Fibroblast of the conjunctiva (primary cell): Measurements from ENCODE around the gene FOXN3.

Source experiments
- DNase-seq: peaks from one replicate; pipeline ENCODE4 v3.0.0-alpha.2; 2010; ENCODE audit warnings: low read depth

The FOXN3 gene, protein sequence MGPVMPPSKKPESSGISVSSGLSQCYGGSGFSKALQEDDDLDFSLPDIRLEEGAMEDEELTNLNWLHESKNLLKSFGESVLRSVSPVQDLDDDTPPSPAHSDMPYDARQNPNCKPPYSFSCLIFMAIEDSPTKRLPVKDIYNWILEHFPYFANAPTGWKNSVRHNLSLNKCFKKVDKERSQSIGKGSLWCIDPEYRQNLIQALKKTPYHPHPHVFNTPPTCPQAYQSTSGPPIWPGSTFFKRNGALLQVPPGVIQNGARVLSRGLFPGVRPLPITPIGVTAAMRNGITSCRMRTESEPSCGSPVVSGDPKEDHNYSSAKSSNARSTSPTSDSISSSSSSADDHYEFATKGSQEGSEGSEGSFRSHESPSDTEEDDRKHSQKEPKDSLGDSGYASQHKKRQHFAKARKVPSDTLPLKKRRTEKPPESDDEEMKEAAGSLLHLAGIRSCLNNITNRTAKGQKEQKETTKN

DNA sequence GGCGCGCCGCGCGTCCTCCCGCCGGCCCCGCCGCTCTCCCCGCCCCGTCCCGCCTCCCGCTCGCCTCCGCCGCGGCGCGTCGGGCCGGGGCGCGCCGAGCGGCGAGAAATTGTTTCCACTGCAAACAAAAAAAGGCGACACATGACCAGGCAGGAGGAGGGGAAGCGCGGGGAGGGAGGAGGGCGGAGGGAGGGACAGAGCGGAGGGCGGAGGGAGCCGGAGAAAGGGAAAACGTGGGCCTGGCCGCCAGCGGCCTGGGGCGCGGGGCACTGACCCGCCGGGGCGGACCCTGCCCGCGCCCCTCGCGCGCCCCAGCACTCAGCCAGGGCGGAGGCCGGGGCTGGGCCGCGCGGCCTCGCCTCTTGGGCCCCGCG lies at the start of gene FOXN3:
Gene FOXN3, minus strand, starts transcription at position 143 of the 374 bp plus-strand sequence. CDS start 4,757 bp downstream, outside the sequence.
- peak; percentile 77 for DNase-seq

DNA sequence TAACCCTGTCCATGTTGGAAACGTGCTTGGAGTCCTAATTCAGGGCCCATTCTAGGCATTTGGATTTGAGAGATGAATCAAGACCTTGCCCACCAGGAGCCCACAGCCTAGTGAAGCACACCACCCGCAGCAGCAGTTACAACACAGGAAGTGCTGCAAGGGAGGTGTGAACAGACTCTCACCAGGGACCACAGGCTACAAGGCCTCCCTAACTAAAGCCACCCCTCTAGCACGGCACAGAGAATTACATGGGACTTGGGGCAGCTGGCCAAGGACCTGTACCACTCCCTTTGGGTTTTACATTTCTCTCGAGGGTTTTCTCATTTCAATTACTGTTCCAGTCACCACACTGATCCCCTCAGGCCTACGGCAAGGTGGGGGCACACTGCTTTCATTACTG lies 49.5 kb upstream of the FOXN3 start:
- DNase-seq = no peak

DNA sequence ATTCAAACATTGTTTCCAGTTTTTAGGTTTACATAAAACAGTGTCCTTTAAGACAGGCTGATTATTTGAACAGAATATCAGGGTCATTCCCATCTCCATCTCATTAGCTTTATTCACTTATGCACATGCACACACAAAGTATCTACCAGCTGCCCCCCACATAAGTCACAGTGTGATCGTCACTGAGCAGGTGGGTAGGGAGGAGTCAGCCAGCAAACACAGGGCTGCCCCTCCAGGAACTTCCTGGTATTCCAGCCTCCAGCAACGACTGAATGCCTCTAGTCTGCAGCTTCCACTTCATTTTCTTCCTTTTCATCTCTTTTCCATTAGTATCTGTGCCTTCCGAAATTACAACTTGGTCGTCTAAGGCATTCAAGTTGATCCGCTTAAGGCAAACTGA lies 48.8 kb upstream of the FOXN3 start:
- no peak for DNase-seq

DNA sequence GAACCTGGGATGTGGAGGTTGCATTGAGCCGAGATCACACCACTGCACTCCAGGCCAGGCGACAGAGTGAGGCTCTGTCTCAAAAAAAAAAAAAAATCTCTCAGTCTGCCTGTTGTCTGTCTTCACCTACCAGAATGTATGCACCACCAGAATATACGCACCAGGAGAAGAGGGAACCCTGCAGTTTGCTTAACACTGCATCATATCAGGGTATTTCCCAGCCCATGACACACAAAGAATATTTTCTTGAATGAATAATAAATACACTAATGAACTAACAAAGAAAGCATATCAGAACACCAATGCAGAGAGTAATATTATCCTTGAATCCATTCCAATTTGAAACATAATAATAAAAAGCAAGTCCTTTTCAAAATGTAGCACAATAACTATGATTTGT lies 44.2 kb upstream of the FOXN3 start:
- DNase-seq = no peak

DNA sequence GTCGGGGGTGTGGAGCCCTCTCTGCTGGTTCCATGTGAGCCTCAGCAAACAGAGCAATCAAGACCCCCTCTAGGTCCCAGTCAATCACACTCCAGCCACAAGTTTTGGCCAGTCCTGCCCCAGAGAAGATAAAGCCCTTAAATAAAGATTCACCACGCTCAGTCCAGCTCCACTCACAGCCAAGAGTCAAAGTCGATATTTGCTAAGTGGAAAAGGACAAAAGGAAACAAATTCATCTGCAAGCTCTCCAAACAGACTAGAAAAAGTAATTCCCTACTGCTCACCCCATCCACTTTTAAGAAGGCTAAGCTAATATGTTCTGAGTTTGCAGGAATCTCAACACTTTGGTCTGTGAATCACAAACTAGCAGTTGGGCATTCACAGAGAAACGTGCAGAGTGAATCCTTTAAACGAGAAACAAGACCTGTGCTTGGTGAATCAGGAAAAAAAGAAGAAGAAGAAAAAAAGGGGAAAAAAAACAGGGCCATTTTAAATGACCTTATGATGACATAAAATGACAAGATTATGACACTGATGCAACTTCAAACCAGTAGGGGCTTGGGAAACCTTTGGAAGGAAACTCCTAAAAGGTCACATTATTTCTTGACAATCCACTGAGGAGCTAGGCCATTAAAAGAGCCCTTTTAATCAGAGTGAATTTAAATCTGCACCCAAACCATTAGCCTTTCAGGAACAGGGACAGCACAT lies 41.8 kb upstream of the FOXN3 start:
- no peak for DNase-seq

DNA sequence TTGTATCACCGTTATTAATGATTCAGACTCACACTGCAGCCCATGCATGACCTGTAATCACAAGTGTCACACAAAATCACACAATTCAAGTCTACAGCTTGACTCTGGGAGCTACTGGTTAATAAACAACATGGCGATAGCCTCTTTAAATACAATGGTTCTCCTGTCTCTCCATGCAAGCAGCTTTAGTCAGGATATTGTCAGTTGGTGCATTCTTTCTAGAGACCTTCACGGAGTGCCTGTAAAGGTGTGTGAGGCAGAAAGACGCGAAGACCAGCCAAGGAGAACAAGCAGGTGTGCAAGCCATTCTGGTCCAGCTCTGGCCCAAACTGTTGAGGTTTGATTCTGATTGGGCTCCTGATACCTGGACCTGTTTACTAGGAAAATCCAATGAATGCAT lies 40.0 kb upstream of the FOXN3 start:
- DNase-seq = no peak

DNA sequence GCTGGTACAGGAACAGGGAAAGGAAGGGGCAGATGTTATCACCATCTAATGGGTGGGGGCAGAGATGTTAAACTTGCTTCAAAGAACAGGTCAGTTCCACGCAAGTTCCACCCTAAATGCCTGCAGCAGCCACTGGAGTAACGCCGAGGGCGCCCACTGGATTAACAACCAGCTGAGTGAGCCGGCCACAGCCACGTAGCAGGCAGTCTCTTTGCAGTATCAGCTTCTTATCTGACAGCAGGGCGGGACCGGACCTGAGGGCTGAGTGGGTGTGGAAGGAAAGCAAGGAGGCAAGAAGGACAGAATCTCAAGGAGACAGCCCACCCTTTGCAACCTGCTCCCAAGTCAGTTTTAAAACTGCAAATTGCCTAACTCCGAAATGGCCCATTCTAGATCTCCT lies 38.4 kb upstream of the FOXN3 start:
- no peak for DNase-seq

DNA sequence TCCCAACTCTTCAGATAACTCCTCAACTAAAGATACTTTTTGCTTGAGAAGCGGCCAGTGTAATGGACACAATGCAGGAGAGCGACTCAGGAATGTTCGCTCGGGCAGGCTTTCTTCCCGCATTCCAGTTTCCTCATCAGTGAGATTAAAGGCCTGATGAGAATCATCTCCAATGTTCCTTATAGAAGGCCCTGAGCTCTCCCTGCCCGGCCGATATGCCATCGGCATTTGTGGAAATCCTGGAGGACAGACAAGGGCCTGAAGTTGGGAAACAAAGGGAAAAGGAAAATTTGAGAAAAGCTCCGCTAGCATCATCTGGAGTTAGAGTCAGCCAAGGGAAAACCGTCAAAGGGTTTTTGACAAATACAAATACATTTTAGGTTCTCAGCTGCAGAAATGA lies 38.0 kb upstream of the FOXN3 start:
- no peak for DNase-seq

DNA sequence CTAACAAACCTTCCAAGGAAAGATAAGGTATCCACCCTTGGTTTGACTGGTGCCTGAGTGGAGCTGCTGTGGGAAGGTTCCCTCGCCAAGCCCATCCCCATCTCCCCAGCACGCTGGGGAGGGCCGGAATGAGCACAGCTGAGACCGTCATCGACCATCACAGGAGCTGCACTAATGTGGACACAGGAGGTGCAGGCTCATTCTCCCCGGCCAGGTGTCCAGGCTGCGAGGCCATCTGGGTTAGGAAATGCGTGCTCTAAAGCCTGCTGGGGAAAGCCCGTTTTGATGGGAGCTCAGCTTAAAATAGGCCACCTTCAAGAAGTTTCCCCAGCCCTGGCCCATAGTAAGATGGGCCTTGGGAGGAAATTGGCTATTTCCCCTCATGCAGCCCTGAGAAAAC lies 35.2 kb upstream of the FOXN3 start:
- no peak for DNase-seq

DNA sequence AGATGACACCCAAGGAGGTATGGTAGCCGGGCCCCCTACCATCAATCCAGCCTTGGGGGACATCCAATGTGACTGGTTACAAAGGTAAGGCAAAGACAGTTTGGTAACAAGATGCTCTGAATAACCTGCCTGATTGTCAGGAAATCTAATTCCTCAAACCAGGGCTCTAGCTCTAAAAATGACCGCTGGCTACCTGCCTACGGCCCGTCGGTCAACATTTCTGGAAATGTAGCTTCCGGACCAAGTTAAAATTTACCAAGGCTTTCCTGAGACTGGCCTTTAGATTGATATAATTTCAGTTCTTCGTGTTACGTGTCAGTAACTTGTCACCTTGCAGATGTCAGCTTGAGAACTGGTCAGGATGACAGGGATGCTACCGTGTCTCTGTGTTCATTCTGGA lies 34.2 kb upstream of the FOXN3 start:
- DNase-seq = no peak

DNA sequence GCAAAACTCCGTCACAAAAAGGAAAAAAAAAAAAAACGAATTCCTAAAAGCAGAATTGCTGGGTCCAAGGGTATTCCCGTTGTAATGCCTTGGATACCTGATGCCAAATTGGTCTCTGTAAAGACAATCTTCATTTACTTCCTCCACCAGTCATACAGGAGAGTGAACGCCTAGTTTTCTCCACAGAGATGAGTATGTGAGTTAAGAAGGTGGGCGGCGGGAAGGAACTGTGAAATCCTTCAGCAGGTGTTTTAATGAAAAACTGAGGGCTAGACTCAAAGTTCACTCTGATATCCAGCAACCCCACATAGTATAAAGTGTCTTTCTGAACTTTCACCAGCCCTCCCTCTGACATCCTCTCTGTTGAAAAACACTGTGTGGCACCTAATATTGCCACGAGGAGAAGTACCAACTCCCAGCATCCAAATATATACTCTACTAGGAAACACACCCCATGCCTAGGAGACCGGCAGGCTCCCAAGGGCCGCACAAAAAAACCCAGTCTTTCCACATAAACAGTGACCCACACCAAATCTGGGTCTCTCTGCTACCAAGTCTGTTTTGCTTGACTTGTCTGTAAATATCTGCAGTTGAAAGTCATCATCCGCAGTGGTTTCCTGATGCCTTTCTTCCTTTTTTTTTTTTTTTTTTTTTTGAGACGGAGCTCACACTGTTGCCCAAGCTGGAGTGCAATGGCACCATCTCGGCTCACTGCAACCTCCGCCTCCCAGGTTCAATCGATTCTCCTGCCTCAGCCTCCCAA lies 30.3 kb upstream of the FOXN3 start:
- no peak for DNase-seq

DNA sequence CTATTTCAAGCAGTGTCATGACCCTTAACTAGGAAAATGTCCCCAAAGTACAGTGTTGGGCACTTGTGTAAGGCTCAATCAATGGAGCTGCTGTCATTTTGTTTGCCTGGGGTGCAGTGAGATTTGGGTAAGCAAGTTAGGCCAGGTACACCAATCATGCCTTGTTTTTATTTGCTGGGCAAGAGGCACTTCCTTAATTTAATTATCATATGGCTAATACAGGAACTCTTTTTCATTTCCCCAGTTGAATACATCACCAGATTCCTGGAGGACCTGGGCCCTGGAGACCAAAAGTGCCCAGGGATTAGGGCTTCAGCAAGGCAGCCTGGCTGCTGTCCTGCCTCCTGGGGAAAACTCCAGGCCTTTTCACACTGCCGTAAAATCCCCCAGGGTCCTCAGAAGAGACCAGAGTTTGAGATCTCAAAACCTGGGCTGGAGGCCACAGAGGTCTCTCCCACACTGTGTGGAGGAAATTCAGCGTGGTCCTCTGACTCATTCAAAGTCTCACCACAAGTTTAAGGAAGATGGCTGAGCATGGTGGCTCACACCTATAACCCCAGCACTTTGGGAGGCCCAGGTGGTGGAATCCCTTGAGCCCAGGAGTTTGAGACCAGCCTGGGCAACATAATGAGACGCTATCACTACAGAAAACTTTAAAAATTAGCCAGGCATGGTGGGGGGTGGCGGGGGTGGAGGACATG lies 28.4 kb upstream of the FOXN3 start:
- no peak for DNase-seq

DNA sequence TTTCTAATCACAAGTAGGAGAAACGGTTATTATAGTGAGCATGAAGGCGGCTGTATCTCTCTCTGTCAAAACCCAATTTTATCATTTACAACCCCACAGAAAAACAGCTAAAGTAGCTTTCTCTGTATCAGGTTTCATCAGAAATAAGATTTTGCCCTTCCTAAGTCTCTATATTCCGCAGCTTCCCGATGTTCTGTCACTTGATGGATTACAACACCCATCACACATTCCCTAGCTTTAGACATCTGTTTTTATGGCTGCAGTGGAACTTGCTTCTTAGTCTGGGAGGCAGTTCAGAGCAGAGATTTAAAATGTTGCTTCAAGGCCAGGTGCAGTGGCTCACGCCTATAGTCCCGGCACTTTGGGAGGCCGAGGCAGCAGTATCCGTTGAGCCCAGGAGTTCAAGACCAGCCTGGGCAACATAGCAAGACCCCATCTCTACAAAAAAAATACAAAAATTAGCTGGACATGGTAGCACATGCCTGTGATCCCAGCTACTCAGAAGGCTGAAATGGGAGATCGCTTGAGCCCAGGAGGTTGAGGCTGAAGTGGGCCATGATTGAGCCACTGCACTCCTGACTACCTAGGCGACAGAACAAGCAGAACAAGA lies 27.6 kb upstream of the FOXN3 start:
- DNase-seq = no peak

DNA sequence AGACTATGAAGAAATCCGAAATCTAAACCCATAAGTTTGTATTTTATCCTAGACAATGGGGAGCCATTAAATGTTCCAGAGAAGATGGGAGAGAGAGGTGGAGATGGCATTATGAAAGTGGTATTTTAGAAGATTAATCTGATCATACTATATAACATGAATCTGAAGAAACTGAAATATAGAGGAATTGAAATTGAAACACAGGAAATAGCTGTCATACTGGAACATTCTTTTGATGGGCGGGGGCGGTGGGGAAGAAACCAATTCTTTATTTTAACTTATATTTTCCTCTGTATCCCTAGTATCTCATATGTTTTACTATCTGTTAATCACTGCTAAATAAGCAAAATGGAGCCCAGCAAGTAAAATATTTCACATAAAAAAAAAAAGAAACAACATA lies 27.0 kb upstream of the FOXN3 start:
- DNase-seq = no peak

DNA sequence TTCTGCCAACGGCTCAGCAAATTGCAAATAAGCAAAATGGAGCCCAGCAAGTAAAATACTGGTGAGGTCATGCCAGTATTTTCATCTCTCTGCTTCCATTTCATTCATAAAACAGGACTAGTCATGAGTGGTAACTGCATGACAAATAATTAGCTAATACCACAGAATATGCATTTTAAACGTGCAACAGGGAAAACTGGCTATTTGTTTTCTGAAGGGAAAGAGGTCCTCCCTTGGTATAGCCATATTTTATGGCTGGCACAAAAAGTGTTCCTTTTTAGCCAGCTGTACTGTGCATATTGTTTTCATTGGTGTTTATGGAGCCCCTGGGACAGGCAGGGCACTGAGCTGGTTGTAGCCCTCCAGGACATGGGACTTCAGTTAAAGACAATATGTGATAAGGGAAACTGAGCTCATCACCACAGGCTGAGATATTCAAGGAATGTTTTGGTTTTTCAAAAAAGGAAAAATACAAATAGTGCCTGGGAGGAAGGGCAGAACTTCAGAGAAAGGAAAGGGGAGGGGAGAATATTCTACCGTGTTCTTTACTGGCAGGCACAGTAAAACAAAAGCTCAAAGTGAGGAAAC lies 26.1 kb upstream of the FOXN3 start:
- DNase-seq = no peak

DNA sequence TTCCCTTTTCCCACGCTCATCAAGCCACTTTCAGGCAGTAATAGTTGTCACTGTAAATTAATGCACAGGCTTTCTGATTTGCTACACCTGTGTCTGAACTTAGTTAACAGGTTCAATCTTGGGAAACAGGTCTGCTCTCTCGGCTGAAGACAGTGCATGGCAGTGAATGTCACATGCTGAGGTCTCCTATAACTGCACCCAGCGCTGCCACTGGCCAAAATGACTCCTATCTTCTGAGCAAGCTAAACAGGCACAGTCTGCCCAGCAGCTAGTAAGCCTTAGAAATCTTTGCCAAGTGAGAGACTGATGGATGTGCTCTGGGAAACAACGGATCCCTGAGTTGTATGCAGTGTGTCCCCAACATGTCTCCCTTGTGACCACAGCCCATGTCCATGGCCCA lies 25.2 kb upstream of the FOXN3 start:
- DNase-seq = no peak

DNA sequence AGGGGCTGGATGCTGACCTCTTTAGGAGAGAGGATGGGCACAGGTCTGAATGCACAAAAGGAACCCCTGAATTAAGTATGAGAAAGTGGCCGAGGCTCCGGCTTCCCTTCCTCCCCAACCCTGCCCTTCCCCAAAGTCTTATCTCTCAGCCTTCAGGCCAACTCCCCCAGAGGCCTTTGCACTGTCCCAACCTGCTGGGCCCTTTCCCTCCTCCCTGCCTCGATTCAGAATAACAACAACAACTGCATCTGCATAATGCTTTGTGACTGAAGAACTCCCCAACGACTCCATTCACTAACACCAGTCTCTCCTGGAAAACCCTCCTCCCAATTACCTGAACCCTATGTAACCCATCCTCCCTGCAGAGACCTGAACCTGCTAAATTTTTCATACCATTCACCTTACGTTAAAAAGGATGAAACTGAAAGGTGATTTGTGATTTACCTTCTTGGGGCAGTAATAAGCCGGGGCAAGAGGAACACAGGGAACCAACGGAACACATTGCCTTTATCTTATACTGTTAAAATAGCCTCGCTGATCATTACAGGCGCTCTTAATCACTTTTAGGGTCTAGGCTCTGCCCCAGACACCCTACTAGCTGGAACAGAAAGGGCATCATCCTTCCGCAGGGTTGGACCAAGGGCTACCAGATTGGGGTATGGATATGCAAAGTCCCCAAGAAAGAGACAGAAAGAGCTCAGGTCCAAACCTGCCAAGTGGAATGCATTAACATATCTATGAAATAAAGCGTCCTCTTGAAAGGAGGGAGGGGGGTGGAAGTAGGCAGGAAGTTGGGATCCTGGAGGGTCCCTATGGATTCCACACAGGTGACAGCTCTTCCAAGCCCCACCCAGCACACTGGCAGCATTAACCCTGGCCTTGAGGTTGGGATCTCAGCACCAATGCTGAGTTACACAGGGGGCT lies 24.2 kb upstream of the FOXN3 start:
- no peak for DNase-seq

DNA sequence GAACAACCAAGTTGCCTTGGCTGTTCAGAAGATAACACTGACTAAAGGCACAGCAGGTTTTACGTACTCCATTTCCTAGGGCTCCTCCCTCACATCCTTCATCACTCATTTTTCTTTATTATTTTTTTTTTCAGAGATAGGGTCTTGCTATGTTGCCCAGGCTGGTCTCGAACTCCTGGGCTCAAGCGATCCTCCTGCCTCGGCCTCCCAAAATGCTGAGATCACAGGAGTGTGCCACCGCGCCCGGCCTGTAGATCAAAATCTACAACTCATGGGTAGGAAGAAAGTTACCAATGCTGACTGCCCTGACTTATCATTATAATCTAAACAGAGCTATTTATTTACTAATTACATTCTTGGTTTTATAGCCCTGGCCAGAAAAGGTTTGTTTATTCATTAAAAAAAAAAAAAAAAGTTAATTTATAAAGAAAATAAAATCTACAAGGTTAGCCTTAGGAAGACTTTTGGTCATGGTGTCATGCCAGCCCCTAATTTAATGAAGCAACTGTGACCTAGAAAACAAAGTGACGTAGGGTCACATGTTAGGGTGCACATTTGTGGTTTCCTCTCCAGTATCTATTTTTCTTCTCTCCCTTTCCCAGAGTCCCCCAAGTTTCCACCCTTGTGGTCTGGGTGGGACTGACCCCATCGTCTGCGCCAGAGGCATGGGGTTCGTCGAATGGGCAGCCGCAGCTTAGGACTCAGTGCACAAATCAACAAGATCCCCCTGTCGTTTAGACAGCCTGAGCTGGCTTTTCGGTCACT lies 19.0 kb upstream of the FOXN3 start:
- no peak for DNase-seq

DNA sequence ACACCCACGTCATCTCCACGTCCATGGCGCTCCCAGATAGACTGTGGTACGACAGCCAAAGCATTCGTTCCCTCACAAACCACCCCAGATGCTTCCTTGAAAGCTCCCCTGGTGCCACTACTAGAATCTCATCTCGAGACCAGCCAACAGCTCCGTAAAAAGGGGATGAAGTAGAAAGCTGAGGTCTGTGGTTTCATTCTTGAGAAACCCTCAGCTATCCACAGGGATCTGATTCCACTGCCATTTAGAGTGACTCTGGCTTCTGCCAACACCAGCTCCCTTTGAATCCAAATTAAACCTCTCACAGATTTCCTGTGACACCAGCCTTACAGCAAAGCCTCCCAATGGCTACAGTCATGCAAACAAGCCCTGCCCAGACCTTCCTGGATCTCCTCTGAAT lies 18.5 kb upstream of the FOXN3 start:
- DNase-seq = no peak

DNA sequence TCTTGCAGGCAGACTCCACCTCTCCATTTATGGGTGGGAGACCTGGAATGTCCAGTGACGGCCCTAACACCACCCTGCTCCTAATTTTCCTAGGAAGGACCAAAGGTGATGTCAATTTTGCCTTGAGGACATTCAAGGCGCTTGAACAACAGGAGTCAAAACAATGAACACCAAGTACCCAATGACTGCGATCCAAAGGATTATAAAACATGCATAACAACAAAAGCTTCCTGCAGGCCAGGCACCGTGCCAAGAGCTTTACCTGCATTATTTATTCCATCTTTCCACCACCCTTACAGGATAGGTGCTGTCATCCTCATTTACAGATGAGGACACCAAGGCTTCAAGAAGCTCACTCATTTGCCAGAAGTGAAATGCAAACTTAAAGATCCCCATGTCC lies 15.2 kb upstream of the FOXN3 start:
- DNase-seq = no peak
